HEK293T (cell line): ENCODE results near the gene OR5F1.

ENCODE experiments used
- CTCF ChIA-PET: fragments of 350-600 bp; formaldehyde crosslinking; extraction: SDS; loops from one replicate; lab custom pipeline; 2021; ENCODE audit warnings: antibody characterized with exemption, inconsistent platforms; lab: Yijun Ruan, JAX
- POLR2A ChIA-PET: fragments of 350-600 bp; formaldehyde crosslinking; extraction: SDS; loops from one replicate; lab custom pipeline; 2020; ENCODE audit warnings: antibody characterized with exemption, inconsistent platforms; lab: Yijun Ruan, JAX
- DNase-seq: peaks from one replicate; pipeline ENCODE4 v3.0.0; 2012; ENCODE audit warnings: mixed read lengths; ENCODE audit errors: extremely low spot score
- ARNT ChIP-seq: fragments of 450-650 bp; IDR thresholded peaks from 2 replicates; pipeline ENCODE4 v1.6.1; 2017; ENCODE audit warnings: mild to moderate bottlenecking
- BHLHE40 ChIP-seq: fragments of 450-650 bp; IDR thresholded peaks from 2 replicates; pipeline ENCODE4 v1.6.1; 2016; ENCODE audit warnings: mild to moderate bottlenecking, moderate library complexity, borderline replicate concordance
- CTBP1 ChIP-seq: fragments of 450-650 bp; IDR thresholded peaks from 2 replicates; pipeline ENCODE4 v1.6.1; 2016; ENCODE audit warnings: borderline replicate concordance
- ELF4 ChIP-seq: fragments of 450-650 bp; IDR thresholded peaks from 2 replicates; pipeline ENCODE4 v1.6.1; 2017; ENCODE audit warnings: antibody characterized with exemption
- FOXA1 ChIP-seq: fragments of 450-650 bp; IDR thresholded peaks from 2 replicates; pipeline ENCODE4 v1.6.1; 2016; ENCODE audit warnings: mild to moderate bottlenecking
- FOXK2 ChIP-seq: fragments of 450-650 bp; IDR thresholded peaks from 2 replicates; pipeline ENCODE4 v1.6.1; 2016; ENCODE audit warnings: mild to moderate bottlenecking
- FOXM1 ChIP-seq: fragments of 450-650 bp; IDR thresholded peaks from 2 replicates; pipeline ENCODE4 v1.6.1; 2017; ENCODE audit warnings: mild to moderate bottlenecking, borderline replicate concordance
- HDGF ChIP-seq: fragments of 450-650 bp; IDR thresholded peaks from 2 replicates; pipeline ENCODE4 v1.6.1; 2017; ENCODE audit warnings: antibody characterized with exemption, borderline replicate concordance
- L3MBTL2 ChIP-seq: fragments of 450-650 bp; conservative IDR thresholded peaks from 2 replicates; pipeline ENCODE4 v1.6.1; 2016; ENCODE audit warnings: mild to moderate bottlenecking
- LEF1 ChIP-seq: fragments of 450-650 bp; IDR thresholded peaks from 2 replicates; pipeline ENCODE4 v1.6.1; 2017; ENCODE audit warnings: mild to moderate bottlenecking, borderline replicate concordance
- NFRKB ChIP-seq: fragments of 450-650 bp; IDR thresholded peaks from 2 replicates; pipeline ENCODE4 v1.6.1; 2016; ENCODE audit warnings: mild to moderate bottlenecking, moderate library complexity
- PKNOX1 ChIP-seq: fragments of 450-650 bp; IDR thresholded peaks from 2 replicates; pipeline ENCODE4 v1.6.1; 2016
- SP1 ChIP-seq: fragments of 450-650 bp; IDR thresholded peaks from 2 replicates; pipeline ENCODE4 v1.6.1; 2017
- SUZ12 ChIP-seq: fragments of 450-650 bp; IDR thresholded peaks from 2 replicates; pipeline ENCODE4 v1.6.1; 2016; ENCODE audit warnings: mild to moderate bottlenecking
- TARDBP ChIP-seq: fragments of 450-650 bp; IDR thresholded peaks from 2 replicates; pipeline ENCODE4 v1.6.1; 2016
- ZNF384 ChIP-seq: fragments of 450-650 bp; IDR thresholded peaks from 2 replicates; pipeline ENCODE4 v1.6.1; 2016

The OR5F1 gene

GRCh38 chr11:55994525-55994924 lies at the start of gene OR5F1:
Gene OR5F1, minus strand, starts transcription at chr11:55994625. Its CDS starts 0 bp downstream, at chr11:55994625.
- ChIA-PET POLR2A (no interaction called here), CTCF (no interaction called here)
- DNase-seq = no peak
- TF ChIP-seq SP1 (no peak), FOXM1 (no peak), L3MBTL2 (no peak), SUZ12 (no peak), ELF4 (no peak), LEF1 (no peak), PKNOX1 (no peak), ARNT (no peak), FOXK2 (no peak), ZNF384 (no peak), NFRKB (no peak), FOXA1 (no peak)

GRCh38 chr11:56027354-56027753 lies 32.9 kb upstream of the OR5F1 start, which contains the start of gene OR5AS1:
Gene OR5AS1, plus strand, starts transcription at chr11:56027654. Its CDS starts 2,765 bp downstream, at chr11:56030419.
- ChIA-PET POLR2A (no interaction called here), CTCF (no interaction called here)
- DNase-seq = no peak
- no peak for TF ChIP-seq PKNOX1
- TF ChIP-seq SP1 = no peak
- TF ChIP-seq BHLHE40 = no peak
- no peak for TF ChIP-seq NFRKB
- no peak for TF ChIP-seq L3MBTL2
- no peak for TF ChIP-seq LEF1
- TF ChIP-seq ZNF384 = no peak
- no peak for TF ChIP-seq ELF4
- no peak for TF ChIP-seq TARDBP
- TF ChIP-seq CTBP1 = no peak
- TF ChIP-seq SUZ12 = no peak
- TF ChIP-seq HDGF = no peak
- TF ChIP-seq FOXM1 = no peak
- TF ChIP-seq FOXA1 = no peak

GRCh38 chr11:56013805-56014204 lies 19.4 kb upstream of the OR5F1 start:
- no peak for DNase-seq
- POLR2A ChIA-PET = no interaction called here
- no peak for TF ChIP-seq L3MBTL2
- TF ChIP-seq FOXA1 = no peak
- CTCF ChIA-PET = no interaction called here

GRCh38 chr11:56010716-56011115 lies 16.3 kb upstream of the OR5F1 start:
- ChIA-PET CTCF (no interaction called here), POLR2A (no interaction called here)
- DNase-seq = no peak
- TF ChIP-seq CTBP1 (no peak), NFRKB (no peak), TARDBP (no peak), SP1 (no peak), L3MBTL2 (no peak), FOXK2 (no peak), ZNF384 (no peak), FOXM1 (no peak), ARNT (no peak), FOXA1 (no peak), BHLHE40 (no peak), HDGF (no peak), ELF4 (no peak), SUZ12 (no peak), LEF1 (no peak), PKNOX1 (no peak)

GRCh38 chr11:55970935-55971334 lies 23.5 kb downstream of the OR5F1 start:
- no peak for DNase-seq
- POLR2A ChIA-PET = no interaction called here
- no peak for TF ChIP-seq NFRKB
- no peak for TF ChIP-seq ZNF384
- no peak for TF ChIP-seq CTBP1
- no peak for TF ChIP-seq HDGF
- TF ChIP-seq FOXA1 = no peak
- TF ChIP-seq PKNOX1 = no peak
- TF ChIP-seq FOXM1 = no peak
- TF ChIP-seq ELF4 = no peak
- no peak for TF ChIP-seq SUZ12
- CTCF ChIA-PET = no interaction called here

- DNase-seq = no peak
- ChIA-PET POLR2A (no interaction called here), CTCF (interaction anchor here (0.6 kb wide), 1 partner anchor 816 kb away, joined by 3 read pairs; no protein-coding TSS in a partner anchor)
- TF ChIP-seq BHLHE40 = no peak
- no peak for TF ChIP-seq SUZ12
- no peak for TF ChIP-seq LEF1
- TF ChIP-seq NFRKB = no peak
- TF ChIP-seq ARNT = no peak
- TF ChIP-seq CTBP1 = no peak
- TF ChIP-seq ZNF384 = no peak
- TF ChIP-seq FOXK2 = no peak
- no peak for TF ChIP-seq PKNOX1
- no peak for TF ChIP-seq TARDBP
- TF ChIP-seq FOXA1 = no peak
- TF ChIP-seq FOXM1 = no peak
- TF ChIP-seq ELF4 = no peak
Measured at GRCh38 chr11:55969845-55970244, 24.6 kb downstream of the OR5F1 start, which contains the start of gene OR10AG1. Gene OR10AG1, minus strand, starts transcription at chr11:55969945. Its CDS starts 38 bp downstream, at chr11:55969907.
